GM19395 (cell line): ENCODE measurements around the gene AFM.

Experiments used
- ATAC-seq: cut with Tn5 transposase; IDR thresholded peaks from one replicate; pipeline ENCODE4 v1.9.1; 2021; ENCODE audit warnings: mild to moderate bottlenecking, moderate library complexity; ENCODE audit not compliant: unreplicated experiment

AFM gene, protein sequence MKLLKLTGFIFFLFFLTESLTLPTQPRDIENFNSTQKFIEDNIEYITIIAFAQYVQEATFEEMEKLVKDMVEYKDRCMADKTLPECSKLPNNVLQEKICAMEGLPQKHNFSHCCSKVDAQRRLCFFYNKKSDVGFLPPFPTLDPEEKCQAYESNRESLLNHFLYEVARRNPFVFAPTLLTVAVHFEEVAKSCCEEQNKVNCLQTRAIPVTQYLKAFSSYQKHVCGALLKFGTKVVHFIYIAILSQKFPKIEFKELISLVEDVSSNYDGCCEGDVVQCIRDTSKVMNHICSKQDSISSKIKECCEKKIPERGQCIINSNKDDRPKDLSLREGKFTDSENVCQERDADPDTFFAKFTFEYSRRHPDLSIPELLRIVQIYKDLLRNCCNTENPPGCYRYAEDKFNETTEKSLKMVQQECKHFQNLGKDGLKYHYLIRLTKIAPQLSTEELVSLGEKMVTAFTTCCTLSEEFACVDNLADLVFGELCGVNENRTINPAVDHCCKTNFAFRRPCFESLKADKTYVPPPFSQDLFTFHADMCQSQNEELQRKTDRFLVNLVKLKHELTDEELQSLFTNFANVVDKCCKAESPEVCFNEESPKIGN

DNA sequence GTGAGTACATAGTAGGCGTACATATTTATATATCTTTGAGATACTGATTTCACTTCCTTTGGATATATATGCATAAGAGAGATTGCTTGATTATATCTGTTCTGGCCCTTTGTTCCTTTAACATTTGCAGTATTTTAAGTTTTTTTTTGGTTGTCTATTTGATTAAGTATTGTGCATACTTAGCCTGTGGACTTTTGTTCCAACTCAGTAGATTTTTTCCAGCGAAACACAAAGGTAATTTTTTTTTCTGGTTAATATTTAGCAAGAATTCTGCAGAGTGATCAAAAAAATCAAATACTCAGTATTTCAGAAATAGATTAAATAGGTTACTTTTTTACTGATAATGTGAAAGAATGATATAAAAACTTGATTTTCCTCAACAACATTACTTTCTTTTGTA is at the start of gene AFM:
AFM (plus strand) TSS at position 388 of the 400 bp plus-strand sequence. CDS start 31 bp downstream, outside the sequence.
- no peak for ATAC-seq

DNA sequence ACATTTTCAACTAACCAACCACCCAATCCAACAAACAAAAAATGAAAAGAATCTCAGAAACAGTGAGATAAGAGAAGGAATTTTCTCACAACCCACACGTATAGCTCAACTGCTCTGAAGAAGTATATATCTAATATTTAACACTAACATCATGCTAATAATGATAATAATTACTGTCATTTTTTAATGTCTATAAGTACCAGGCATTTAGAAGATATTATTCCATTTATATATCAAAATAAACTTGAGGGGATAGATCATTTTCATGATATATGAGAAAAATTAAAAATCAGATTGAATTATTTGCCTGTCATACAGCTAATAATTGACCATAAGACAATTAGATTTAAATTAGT is 49.8 kb upstream of the AFM start:
- no peak for ATAC-seq

DNA sequence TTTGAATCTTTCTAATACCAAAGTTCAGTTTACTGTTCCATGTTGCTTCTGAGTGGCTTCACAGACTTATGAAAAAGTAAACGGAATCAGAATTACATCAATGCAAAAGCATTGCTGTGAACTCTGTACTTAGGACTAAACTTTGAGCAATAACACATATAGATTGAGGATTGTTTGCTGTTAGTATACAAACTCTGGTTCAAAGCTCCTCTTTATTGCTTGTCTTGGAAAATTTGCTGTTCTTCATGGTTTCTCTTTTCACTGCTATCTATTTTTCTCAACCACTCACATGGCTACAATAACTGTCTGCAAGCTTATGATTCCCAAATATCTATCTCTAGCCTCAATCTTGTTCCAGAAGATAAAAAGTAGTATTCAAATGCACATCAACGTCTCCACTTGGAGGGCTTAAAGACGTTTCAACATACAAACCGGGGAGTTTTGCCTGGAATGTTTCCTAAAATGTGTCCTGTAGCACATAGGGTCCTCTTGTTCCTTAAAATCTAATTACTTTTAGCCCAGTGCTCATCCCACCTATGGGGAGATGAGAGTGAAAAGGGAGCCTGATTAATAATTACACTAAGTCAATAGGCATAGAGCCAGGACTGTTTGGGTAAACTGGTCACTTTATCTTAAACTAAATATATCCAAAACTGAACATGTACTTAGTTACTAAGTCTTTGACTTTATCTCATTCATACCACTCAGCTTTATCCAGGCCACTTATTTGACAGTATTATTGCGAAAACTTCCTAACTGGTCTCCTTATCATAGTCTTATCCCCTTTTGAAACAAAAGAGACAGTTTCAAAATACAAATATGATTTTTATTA is 49.2 kb upstream of the AFM start:
- no peak for ATAC-seq

DNA sequence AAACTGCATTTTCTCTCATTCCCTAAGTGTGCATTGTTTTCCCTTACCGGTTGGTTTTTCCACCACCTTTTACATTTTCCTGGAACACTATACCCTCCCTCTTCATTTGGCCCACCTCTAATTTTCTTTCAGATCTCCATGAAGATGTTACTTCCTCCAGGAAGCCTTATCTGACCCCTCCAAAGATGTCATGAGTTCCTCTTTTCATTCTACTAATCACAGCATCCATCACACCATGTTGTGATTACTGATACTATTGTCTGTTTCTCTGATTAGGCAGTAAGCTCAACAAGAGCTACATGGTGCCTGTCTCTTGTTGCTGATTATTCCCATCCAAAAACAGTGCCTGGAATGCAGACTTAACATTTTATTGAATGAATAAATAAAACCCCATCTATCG is 48.4 kb upstream of the AFM start:
- no peak for ATAC-seq

DNA sequence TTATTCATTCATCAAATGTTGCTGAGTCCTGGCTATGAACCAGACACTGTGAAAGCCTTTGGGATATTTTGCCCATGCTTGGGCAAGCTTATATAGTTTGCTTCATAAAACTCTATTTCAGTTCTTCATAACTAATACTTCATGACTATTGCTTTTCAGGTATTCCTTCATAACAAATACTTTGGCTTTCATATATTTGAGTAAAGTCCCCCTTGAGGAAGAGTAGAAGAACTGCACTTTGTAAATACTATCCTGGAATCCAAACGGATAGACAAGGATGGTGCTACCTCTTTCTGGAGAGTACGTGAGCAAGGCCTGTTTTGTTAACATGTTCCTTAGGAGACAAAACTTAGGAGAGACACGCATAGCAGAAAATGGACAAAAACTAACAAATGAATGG is 47.2 kb upstream of the AFM start:
- peak; percentile 86 for ATAC-seq

DNA sequence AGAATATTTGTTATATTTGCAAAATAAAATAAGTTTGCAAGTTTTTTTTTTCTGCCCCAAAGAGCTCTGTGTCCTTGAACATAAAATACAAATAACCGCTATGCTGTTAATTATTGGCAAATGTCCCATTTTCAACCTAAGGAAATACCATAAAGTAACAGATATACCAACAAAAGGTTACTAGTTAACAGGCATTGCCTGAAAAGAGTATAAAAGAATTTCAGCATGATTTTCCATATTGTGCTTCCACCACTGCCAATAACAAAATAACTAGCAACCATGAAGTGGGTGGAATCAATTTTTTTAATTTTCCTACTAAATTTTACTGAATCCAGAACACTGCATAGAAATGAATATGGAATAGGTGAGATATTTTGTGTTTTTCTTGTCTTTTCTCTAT is 45.6 kb upstream of the AFM start, which contains the start of gene AFP:
AFP (plus strand) TSS at position 238 of the 400 bp plus-strand sequence; CDS start at position 280, 42 bp downstream.
- ATAC-seq, result no peak

DNA sequence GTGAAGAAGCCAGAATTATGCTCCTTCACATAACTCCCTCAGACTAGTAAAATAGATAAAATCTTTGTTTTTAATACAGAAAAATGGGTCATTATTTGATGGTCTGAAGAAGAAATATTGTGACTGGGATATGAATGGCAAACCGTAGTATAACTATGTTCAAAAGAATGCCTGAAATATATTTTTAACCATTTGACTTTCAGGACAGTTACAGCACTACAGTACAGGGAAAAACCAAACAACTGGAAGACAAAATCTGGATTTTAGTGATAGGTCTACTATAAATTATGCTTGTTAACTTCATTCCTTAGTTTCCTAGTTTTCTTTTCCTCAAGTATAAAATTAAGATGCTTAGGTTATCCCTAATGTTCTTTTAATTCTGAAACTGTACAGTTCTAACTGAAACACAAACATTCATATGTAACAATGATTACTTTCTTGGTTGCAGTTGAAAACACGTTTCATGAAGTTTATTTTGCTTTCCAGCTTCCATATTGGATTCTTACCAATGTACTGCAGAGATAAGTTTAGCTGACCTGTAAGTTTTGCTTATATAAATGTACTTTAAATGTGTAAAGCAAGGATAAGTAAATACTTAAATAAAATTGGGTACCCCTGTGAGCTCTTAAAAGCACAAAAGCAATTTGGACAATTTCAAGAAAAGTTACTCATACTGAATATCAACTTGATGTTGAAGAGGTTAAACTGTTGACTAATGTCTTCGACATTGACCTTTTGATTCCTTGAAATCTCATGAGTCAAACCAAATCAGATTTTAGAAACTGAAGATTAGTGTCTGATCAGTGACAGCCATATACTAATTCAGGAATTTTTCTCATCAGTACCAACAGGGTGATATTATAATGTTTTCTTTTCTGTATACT is 44.6 kb upstream of the AFM start:
- no peak for ATAC-seq

DNA sequence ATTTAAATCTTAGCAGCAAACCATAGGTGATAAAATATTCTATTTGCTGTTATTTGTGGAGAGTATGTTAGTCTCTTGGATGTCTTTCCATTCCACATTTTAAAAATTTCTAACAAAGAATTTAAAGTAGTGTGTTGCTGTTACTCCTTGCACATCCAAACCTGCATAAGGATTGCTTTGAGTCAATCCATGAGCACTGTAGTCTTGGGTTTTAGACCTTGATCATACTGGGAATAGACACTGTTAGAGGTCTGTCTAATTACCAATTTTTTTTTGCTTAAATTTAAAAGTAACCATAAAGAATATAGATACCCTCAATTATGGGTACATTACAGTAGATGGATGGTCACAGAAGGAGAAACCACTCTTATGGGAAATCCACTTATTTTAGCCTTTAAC is 44.0 kb upstream of the AFM start:
- ATAC-seq, result no peak

DNA sequence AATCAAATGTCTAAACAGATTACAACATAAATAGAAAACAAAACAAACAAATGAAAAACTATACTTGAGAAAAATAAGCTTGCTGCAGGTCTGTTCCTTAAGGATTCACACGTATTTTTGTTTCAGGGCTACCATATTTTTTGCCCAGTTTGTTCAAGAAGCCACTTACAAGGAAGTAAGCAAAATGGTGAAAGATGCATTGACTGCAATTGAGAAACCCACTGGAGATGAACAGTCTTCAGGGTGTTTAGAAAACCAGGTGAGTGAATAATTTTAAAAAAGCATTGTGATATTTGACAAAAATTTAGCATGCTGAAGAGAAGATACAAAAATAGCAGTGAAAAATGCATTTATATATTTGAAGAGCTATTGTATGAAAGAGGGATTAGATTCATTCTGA is 43.5 kb upstream of the AFM start:
- ATAC-seq, result no peak

DNA sequence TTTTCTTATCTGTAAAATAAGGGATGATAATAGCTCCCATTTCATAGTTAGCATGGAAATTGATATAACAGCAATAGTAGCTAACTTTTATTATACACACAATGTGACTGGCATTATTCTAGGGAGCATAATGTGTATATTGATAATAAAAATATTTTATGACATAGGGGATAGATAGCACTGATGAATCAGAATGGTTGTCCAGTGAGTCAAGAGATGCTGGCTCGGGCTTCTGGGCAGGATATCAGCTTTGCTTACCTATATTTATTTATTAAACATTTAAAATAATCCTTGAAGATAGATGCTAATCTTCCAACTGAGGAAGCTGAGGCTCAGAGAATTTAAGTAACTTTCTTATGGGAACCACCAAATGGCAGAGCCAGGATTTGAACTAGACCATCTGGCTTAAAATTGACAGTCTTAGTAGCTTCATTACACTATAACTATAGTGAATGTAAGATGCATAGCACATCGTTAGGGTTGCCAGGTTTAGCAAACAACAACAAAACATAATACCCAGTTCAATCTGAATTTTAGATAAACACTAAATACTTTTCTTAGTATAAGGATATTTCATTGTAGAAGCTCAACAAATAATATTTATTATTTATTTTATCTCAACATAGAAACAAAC is 42.8 kb upstream of the AFM start:
- no peak for ATAC-seq

DNA sequence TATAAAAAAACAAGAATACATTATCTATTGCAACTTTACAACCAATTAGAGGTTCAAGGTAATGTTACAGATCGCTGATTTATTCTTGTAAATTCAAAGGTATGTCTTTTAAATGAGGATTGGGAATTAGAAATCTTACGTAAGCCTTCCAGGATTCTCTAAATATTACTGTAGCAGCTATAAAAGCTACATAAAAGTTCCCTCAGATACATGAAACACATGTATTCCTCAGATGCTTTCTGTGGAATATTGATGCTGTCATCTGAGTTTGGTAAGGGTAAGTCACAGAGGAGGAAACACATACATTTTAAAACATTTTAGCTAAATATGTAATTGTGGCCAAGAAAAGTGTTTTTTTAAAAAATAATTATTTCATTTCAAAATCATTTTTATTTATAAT is 42.1 kb upstream of the AFM start:
- ATAC-seq, result no peak

DNA sequence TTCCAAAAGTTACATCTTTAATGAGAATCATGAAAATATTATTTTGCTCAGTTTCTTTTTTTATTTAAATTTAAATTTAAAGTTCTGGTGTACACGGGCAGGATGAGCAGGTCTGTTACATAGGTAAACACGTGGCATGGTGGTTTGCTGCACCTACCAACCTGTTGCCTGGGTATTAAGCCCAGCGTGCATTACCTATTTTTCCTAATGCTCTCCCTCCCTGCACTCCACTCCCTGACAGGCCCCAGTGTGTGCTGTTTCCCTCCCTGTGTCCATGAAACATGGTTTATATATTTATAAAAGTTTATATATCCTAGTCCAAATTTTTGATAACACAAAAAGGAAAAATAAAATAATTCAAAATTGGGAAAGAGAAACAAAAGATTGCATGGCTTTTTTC is 41.6 kb upstream of the AFM start:
- ATAC-seq, result no peak

DNA sequence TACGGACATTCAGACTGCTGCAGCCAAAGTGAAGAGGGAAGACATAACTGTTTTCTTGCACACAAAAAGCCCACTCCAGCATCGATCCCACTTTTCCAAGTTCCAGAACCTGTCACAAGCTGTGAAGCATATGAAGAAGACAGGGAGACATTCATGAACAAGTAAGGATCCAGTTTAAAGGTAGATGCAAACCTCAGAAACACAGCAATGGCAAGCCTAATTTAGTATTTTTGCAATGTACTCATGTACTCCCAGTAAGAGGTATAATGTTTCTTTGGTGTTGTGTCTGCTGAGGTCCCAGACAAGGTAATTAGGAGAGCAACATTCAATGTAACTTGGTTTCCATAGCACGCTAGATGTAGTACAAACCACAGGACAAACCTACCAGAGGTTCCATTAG is 40.9 kb upstream of the AFM start:
- no peak for ATAC-seq

DNA sequence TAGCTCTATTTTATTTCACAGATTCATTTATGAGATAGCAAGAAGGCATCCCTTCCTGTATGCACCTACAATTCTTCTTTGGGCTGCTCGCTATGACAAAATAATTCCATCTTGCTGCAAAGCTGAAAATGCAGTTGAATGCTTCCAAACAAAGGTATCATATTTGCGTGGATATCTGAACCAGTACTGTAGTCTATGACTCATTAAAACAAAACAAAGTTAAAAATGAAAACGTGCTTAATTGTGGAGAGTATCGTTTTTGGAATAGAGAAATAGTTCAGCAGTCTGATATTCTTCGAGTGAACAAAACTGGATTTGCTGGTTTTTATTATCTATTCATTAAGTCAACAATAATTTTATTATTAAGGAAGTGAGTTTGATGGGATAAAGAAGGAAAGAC is 39.3 kb upstream of the AFM start:
- no peak for ATAC-seq

DNA sequence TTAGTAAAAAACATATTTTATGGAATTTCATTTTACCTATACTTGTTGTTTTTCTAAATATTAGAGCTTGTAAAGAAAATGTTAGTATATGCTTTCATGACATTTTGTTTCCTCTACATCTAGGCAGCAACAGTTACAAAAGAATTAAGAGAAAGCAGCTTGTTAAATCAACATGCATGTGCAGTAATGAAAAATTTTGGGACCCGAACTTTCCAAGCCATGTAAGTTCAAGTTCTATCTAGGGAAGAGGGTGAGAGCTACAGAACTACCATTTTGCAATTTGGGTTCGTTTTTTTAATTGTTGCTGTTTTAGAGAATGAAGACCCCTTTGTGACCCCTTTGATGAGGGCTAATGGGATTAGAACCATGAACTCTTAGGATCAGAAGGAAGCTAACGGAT is 38.3 kb upstream of the AFM start:
- no peak for ATAC-seq

DNA sequence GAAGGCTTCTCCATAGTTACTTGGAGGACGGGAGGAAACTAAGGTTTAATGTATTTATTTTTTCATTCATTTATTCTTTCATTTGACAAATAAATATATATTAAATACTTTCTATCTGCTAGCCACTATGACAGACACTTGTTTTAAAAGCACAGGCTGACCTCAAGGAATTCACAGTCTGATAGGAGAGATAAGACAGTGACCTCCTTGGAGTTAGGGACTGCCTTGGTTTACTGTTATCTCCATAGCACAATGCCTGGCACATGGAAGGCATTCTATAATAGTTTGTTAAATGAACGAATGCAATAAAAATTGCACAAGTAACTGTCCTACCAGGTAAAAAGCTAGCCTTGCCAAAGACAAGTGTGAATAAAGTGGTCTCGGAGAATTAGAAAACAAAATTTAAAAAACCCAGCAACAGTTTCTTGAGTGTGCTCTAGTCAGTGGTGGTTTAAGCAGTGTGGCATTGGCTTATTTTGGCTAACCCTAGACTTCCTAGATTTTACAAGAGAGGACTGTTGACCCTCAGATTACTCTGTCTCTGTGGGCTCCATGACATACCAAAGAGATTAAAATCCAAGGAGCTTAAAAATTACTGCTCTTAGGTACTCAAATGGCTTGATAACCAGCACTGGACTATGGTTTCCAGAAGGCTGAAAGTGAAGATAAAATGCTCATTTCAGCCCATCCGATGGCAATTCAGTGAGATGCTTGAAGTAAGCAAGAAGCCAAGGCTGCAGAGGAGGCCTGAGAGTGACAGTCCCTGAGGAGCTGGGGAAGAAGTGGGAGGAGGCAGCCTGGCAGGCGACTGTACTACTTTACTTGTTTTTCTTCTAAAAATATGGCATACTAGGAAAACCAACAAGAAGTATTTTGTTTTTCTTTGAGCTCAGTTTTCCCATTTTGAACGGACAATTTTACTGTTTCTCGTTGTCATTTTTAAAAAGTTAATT is 35.9 kb upstream of the AFM start:
- no peak for ATAC-seq

DNA sequence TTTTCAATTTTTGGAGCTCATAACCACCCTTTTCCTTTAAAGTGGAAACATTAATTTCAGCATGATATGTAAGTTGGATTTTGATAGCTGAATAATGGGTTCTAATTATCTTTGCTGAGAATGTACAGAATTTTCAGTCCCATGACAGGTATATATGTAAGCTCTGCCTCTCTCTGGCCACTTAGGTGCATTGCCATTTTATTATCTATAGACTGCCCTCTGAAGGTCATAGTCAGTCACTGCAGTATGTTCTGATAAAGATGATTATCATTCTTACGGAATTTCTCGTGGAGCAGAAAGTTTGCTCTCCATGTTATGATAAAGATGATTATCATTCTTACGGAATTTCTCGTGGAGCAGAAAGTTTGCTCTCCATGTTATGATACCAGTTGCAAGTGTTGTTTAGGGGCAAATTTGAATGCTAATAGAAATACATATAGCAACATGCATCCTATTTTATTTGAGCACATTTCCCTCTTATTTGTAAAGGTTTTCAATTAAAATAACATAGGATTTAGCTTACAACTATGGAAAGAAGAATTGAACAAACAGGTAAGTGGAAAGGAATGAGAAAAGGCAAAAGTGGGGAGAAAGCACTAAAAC is 35.1 kb upstream of the AFM start:
- peak; percentile 99 for ATAC-seq

DNA sequence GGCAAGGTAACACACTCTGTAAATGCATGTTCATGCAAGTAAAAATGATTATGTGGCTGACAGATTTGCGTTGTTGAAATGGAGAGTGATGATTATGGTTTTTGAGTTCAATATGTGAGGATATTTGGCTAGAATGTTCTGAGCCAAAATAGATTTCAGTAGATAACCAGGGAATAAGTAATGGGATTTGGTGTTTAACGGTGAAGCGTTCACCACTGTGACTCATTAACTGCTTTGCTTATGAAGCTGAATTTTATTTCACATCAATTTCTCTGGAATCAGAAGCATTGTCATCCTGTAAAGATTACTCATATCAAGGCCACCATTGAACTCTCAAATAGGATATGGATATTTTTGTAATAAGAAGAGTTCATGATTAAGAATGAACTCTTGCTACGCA is 33.9 kb upstream of the AFM start:
- ATAC-seq, result no peak
